ACHN (cell line): ENCODE measurements around the gene CRADD.

ENCODE experiments used
- DNase-seq: peaks from one replicate; pipeline ENCODE4 v3.0.0-alpha.2; 2015
- in situ Hi-C: cut with HindIII; loops from 2 replicates; pipeline ENCODE4 v1.10.0; 2017; ENCODE audit warnings: low sequenced_read_pairs, low pct_ligation_motif_present, low pct_unique_long_range_greater_than_20kb

Gene CRADD

GRCh38 chr12:93892423-93893268, 215.5 kb downstream of the CRADD start:
- in situ Hi-C loops: no loop called here
- DNase-seq: no peak

DNA sequence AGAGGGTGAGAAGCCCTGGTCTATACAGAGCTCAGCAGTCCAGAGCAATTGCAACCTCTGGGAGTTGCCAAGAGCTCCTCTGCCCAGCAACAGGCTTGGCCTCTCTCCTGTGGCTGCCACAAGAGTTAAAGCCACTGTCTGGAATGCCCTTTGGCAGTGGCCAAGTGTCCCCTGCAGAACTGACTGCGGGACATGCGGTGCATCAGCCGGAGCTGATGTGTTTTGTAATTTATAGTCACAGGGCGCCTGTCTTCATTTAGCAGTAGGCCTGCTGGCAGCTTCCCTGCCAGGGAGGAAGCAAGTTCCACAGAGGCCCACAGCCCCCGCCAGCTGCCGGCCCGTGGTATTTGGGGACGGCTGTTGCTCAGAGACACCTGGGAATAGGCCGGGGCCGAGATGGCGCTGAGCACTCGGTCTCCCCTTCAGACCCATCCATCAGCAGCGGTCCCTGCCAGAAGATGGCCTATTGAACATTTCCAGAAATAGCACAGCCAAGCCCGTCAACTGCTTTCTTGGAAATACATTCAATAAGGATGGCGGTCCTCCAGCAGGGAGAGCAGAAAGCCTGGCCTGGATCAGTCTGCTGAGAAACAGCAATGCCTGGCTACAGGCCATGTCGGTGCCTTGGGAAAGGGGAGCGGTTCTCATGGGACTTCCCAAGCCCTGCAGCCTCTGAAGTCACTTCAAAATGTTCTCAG, 217.4 kb downstream of the CRADD start:
- in situ Hi-C loops: no loop called here
- no peak for DNase-seq

DNA sequence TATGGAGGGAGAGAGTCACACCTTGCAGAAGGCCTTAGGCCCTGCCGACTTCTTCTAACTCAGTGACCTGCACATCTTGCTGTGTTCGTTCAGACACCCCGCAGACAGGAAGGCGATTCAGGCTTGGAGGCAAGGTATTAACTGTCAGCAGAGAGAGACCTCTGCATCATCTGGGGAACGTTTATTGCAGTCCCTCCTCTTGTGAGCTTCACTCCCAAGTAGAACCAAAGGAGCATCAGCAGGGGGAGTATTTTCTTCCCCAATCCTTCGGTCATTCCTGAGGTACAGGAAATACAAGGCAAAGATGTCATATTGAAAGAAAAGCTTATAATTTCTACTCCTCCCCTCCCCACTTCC, 217.9 kb downstream of the CRADD start:
- in situ Hi-C loops: no loop called here
- DNase-seq: no peak

- DNase-seq: no peak
- in situ Hi-C loops: no loop called here
Observed at GRCh38 chr12:93896427-93896826, 219.3 kb downstream of the CRADD start.

GRCh38 chr12:93896952-93897351, 219.8 kb downstream of the CRADD start:
- in situ Hi-C loops: no loop called here
- no peak for DNase-seq

- DNase-seq: no peak
- in situ Hi-C loops: no loop called here
Observed at GRCh38 chr12:93901739-93902138, 224.6 kb downstream of the CRADD start.

GRCh38 chr12:93902192-93902591, 225.0 kb downstream of the CRADD start:
- no peak for DNase-seq
- in situ Hi-C loops: no loop called here

DNA sequence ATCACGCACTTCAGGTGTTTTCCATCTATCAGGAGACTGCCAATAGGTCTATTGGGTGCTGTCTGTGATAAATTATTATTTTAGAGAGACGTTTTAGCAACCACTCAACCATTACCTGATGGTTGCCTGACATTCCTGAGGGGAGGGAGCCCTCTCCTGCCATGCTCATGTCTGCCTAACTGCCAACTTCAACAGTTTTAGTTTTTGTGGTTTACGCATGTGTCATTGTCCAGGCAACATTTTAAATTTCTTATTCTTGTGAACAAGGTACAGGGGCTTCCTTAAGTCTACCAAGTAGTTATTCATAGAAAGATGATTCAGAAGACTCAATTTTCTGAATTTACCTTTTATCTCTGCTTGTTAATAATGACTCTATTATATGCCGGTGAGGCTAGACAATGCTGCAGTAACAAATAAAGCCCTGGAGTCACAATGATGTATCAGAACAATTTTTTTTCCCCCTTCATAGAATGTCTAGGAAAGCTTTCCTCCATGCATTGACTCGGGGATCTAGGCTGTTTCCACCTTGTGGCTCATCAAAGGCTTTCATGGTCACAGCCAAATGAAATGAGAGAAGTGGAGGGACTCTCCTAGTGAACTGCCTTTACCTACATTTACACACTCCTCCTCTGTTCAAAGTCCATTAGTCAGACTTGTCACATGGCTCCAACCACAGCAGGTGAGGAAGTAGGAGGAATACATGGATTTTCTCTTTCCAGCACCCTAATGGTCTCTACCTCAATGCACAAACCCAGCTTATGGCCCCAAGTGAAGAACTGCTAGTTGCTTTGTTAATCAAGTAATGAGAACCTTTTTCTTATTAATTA, 225.8 kb downstream of the CRADD start:
- in situ Hi-C loops: no loop called here
- no peak for DNase-seq

DNA sequence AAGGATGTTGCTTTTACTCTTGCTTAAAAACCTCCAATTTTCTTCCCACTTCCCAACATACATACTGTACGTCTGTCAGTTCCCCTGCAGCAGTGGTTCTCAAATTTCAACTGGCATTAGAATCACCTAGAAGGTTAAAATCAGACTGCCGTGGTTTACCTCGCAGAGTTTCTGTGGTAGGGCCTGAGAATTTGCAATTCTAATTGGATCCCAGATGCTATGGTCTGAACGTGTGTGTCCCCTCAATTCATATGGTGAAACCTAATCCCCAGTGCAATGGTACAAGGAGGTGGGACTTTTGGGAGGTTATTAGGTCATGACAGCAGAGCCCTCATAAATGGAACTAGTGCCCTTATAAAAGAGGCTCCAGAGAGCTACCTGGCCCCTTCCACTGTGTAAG, 226.9 kb downstream of the CRADD start:
- no peak for DNase-seq
- in situ Hi-C loops: no loop called here

GRCh38 chr12:93908264-93908663, 231.1 kb downstream of the CRADD start:
- in situ Hi-C loops: no loop called here
- DNase-seq: no peak

DNA sequence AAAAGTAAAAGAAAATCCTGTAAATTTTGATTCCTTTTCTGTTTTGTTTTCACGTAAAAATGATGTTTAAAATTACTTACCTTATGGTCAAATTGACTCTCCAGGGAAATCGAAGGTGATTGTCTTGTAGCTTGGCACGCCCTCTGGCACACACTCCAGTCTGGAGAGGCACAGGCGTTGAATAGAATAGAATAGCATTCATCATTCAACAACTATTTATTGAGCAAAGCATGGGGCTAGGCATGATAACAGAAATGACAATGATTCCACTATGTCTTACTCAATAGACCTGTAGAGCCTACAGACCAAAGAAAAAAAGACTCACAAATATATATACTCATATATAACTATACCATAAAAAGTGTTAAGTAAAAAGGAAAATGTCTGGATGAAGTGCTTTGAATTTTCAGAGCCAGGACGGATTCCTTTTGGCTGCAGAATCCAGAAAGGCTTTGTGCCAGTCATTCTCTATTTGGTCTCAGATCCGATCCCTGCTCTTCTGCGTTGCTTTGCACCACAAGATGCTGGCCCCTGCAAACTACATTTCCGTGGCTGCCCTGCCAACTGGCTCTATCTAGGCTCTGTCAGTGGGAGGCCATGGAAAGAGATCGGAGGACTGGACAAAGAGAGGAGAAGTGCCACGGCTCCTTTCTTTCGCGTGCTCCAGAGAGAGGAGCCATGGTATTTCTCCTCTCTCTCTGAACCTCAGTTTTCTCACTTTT, 231.8 kb downstream of the CRADD start:
- in situ Hi-C loops: no loop called here
- DNase-seq: no peak

GRCh38 chr12:93911396-93911795, 234.2 kb downstream of the CRADD start:
- no peak for DNase-seq
- in situ Hi-C loops: no loop called here

GRCh38 chr12:93912086-93912733, 235.0 kb downstream of the CRADD start:
- no peak for DNase-seq
- in situ Hi-C loops: no loop called here

GRCh38 chr12:93913845-93914244, 236.7 kb downstream of the CRADD start:
- no peak for DNase-seq
- in situ Hi-C loops: no loop called here

DNA sequence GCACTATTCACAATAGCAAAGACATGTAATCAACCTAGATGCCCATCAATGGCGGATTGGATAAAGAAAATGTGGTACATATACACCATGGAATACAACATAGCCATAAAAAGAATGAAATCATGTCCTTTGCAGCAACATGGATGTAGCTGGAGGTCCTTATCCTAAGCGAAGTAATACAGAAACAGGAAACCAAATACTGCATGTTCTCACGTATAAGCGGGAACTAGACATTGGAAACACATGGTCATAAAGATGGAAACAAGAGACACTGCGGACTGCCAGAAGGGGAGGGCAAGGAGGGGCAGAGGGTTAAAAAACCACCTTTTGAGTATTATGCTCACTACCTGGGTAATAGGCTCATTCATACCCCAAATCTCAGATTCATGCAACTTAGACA, 237.1 kb downstream of the CRADD start:
- in situ Hi-C loops: no loop called here

DNA sequence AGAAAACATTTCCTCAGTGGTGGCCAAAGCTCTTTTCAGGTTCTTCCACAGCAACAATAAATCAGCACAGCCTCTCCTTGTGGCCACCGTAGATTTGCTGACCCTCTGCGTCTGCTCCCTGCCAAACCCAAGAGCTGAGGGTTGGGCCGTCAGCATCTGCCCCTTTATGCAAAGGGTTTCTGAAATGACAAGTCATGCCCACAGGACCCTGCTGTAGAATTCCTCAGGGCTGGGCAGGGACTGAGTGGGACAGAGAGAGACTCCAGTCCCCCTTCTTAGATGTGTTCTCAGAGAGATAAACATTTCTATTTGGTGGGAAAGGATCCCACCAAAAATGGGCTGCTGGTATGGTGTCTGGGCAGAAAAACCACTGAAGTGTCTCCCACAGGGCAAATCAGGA, 238.2 kb downstream of the CRADD start:
- no peak for DNase-seq
- in situ Hi-C loops: no loop called here

More for the DNA sequence above, 237.1 kb downstream of the CRADD start:
- no peak for DNase-seq

DNA sequence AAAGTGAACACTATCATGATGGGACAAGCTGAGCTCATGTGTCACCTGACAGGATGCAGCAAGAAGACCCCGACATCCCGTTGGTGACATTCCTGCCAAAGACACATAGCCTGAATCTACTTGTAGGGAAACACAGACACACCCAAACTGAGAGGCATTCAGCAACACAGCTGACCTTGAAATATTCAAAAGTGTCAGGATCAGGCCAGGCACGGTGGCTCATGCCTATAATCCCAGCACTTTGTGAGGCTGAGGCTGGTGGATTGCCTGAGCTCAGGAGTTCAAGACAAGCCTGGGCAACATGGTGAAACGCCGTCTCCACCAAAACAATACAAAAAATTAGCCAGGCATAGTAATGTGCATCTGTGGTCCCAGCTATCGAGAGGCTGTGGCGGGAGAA, 239.2 kb downstream of the CRADD start:
- in situ Hi-C loops: no loop called here
- no peak for DNase-seq

GRCh38 chr12:93918262-93918661, 241.1 kb downstream of the CRADD start:
- in situ Hi-C loops: no loop called here

More at GRCh38 chr12:93918262-93918661, 241.1 kb downstream of the CRADD start:
- no peak for DNase-seq
